ENCODE data around the gene BNC2.

Gene BNC2

GRCh38 chr9:16671591-16672137 lies 198.8 kb downstream of the BNC2 start:
- no peak overlapping the region for H3K4me3 Mint-ChIP-seq
- H3K27me3 Mint-ChIP-seq: no peaks in the 10 kb centered on the region
- no peaks in the 10 kb centered on the region for H3K4me1 Mint-ChIP-seq
- no peaks in the 10 kb centered on the region for H3K9me3 Mint-ChIP-seq
- DNase-seq: no peak
- ATAC-seq: no peak
- no peak overlapping the region for H3K27ac Mint-ChIP-seq

- Mint-ChIP-seq H3K4me1 (no peaks in the 10 kb centered on the region), H3K4me3 (no peak overlapping the region), H3K9me3 (no peaks in the 10 kb centered on the region), H3K27me3 (no peaks in the 10 kb centered on the region), H3K27ac (no peak overlapping the region)
- no peak for DNase-seq
- no peak for ATAC-seq
These were observed 199.7 kb downstream of the BNC2 start for GRCh38 chr9:16670791-16671190.

GRCh38 chr9:16668734-16669295 lies 201.7 kb downstream of the BNC2 start:
- DNase-seq (no peak), ATAC-seq (no peak)
- H3K4me1 Mint-ChIP-seq: no peaks in the 10 kb centered on the region
- H3K27ac Mint-ChIP-seq: no peak overlapping the region
- no peaks in the 10 kb centered on the region for H3K9me3 Mint-ChIP-seq
- H3K27me3 Mint-ChIP-seq: no peaks in the 10 kb centered on the region
- no peak overlapping the region for H3K4me3 Mint-ChIP-seq

GRCh38 chr9:16664211-16664610 lies 206.3 kb downstream of the BNC2 start:
- Mint-ChIP-seq H3K9me3 (peaks cover 0 to 5% of the 10 kb centered on the region in 2 donors), H3K27ac (no peak overlapping the region), H3K4me3 (no peak overlapping the region), H3K27me3 (no peaks in the 10 kb centered on the region), H3K4me1 (no peaks in the 10 kb centered on the region)
- DNase-seq (no peak), ATAC-seq (no peak)

GRCh38 chr9:16661816-16662215 lies 208.7 kb downstream of the BNC2 start:
- no peaks in the 10 kb centered on the region for H3K4me1 Mint-ChIP-seq
- H3K4me3 Mint-ChIP-seq: no peak overlapping the region
- H3K27ac Mint-ChIP-seq: no peak overlapping the region
- DNase-seq (no peak), ATAC-seq (no peak)
- H3K27me3 Mint-ChIP-seq: no peaks in the 10 kb centered on the region
- H3K9me3 Mint-ChIP-seq: peaks cover 0 to 5% of the 10 kb centered on the region in 2 donors

DNA sequence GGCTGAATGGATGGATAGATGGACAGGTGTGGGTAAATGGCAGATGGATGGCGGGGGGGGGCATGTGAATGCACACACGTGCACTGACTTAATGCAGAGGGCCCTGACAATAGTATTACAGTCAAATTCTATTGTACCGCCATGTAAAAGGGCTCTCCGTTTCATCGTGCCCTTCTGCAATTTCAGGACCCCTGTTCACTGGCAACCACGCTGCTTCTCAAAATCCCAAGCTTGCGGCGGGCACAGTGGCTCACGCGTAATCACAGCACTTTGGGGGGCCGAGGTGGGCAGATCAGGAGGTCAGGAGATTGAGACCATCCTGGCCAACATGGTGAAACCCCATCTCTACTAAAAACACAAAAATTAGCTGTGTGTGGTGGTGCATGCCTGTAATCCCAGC lies 211.4 kb downstream of the BNC2 start:
- no peak overlapping the region for H3K27ac Mint-ChIP-seq
- ATAC-seq (no peak), DNase-seq (no peak)
- H3K27me3 Mint-ChIP-seq: no peaks in the 10 kb centered on the region
- no peaks in the 10 kb centered on the region for H3K4me1 Mint-ChIP-seq
- peaks cover 0 to 5% of the 10 kb centered on the region in 2 donors for H3K9me3 Mint-ChIP-seq
- H3K4me3 Mint-ChIP-seq: no peak overlapping the region

GRCh38 chr9:16656432-16657169 lies 213.9 kb downstream of the BNC2 start:
- DNase-seq (no peak), ATAC-seq (no peak)
- Mint-ChIP-seq H3K9me3 (peaks cover 0 to 5% of the 10 kb centered on the region in 2 donors), H3K4me1 (no peaks in the 10 kb centered on the region), H3K27me3 (no peaks in the 10 kb centered on the region), H3K27ac (no peak overlapping the region), H3K4me3 (no peak overlapping the region)

DNA sequence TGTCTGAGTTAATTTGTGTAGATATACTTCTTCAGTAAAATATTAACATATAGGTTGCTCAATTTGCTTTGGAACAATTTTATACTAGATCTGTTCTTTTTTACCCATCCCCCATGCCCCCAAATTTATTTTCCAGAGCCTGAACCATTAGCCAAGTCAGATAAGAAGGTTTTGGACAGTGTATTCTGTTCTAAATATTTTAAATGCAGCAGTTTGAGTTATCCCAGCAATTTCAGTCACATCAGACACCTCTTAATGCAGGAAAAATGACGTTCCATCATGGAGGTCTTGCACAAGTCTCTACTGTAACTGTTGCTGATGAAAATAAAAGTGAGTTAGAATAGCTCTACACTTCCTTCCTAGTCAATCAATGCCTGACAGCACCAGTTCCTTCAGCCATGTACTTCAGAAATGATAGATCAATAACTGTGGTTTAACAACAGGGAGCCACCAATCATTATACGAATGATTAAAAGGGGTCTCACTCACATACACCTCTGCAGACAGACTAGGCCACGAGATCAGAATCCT lies 215.8 kb downstream of the BNC2 start:
- H3K4me3 Mint-ChIP-seq: no peak overlapping the region

GRCh38 chr9:16653491-16654399 lies 216.7 kb downstream of the BNC2 start:
- H3K27me3 Mint-ChIP-seq: no peaks in the 10 kb centered on the region
- H3K4me1 Mint-ChIP-seq: no peaks in the 10 kb centered on the region
- H3K27ac Mint-ChIP-seq: no peak overlapping the region
- no peak overlapping the region for H3K4me3 Mint-ChIP-seq
- DNase-seq (no peak), ATAC-seq (no peak)
- H3K9me3 Mint-ChIP-seq: no peaks in the 10 kb centered on the region

More for the DNA sequence above, 215.8 kb downstream of the BNC2 start:
- Mint-ChIP-seq H3K4me1 (no peaks in the 10 kb centered on the region), H3K27me3 (no peaks in the 10 kb centered on the region), H3K27ac (no peak overlapping the region), H3K9me3 (peaks cover 0 to 3% of the 10 kb centered on the region in 2 donors)
- DNase-seq (no peak), ATAC-seq (no peak)

DNA sequence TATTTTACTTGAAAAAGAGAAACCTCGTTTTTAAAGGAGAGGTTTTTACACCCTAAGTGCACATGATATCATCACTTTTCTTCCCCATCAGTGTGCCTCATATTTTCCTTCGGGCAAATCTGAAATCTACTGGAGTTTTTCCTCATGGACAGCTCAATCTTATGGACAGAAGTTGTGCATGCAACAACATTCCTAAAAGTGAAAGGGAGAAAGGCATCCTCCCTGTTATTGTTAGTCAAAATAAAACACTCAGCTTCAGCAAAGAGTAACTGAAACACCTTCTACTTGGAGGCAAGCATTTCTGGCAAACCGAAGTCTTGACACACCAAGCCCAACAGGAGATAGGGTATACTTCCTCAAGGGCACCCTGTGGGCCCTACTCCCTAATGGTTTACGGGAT lies 217.9 kb downstream of the BNC2 start:
- Mint-ChIP-seq H3K27me3 (no peaks in the 10 kb centered on the region), H3K9me3 (no peaks in the 10 kb centered on the region), H3K4me3 (no peak overlapping the region), H3K4me1 (no peaks in the 10 kb centered on the region), H3K27ac (no peak overlapping the region)
- no peak for ATAC-seq
- DNase-seq: no peak

- Mint-ChIP-seq H3K4me1 (no peaks in the 10 kb centered on the region), H3K4me3 (no peak overlapping the region), H3K27ac (no peak overlapping the region), H3K9me3 (no peaks in the 10 kb centered on the region), H3K27me3 (no peaks in the 10 kb centered on the region)
- DNase-seq (no peak), ATAC-seq (no peak)
These were observed 219.0 kb downstream of the BNC2 start for GRCh38 chr9:16651446-16651964.

GRCh38 chr9:16645970-16646369 lies 224.5 kb downstream of the BNC2 start:
- Mint-ChIP-seq H3K9me3 (no peaks in the 10 kb centered on the region), H3K27ac (no peak overlapping the region), H3K27me3 (no peaks in the 10 kb centered on the region), H3K4me1 (no peaks in the 10 kb centered on the region), H3K4me3 (no peak overlapping the region)
- no peak for DNase-seq
- ATAC-seq: no peak

- ATAC-seq (no peak), DNase-seq (no peak)
- H3K4me3 Mint-ChIP-seq: no peak overlapping the region
- no peaks in the 10 kb centered on the region for H3K4me1 Mint-ChIP-seq
- H3K27me3 Mint-ChIP-seq: no peaks in the 10 kb centered on the region
- peak overlapping the region in 1 of 2 donors; percentile 37 for H3K27ac Mint-ChIP-seq
- no peaks in the 10 kb centered on the region for H3K9me3 Mint-ChIP-seq
These were observed 227.9 kb downstream of the BNC2 start for GRCh38 chr9:16642421-16643109.

DNA sequence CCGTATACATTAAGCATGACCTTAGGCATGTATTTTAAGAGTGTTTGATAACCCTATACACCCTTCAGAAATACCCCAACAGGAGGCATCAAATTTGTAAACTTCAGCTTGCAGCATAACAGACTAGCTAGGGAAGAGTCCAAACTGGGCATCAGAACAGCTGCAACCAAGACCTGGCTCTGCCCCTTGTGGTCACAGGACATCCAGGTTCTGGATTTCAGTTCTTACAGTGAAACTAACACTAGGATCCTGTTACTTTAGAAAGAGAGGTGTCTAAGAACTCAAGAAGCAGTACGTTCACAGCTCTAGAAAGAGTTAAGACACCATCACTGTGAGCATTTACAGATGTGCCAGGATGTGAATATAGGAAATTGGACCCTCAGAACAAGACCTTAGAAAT lies 229.8 kb downstream of the BNC2 start:
- H3K4me3 Mint-ChIP-seq: no peak overlapping the region
- DNase-seq: no peak
- no peak overlapping the region for H3K27ac Mint-ChIP-seq
- no peaks in the 10 kb centered on the region for H3K27me3 Mint-ChIP-seq
- no peak for ATAC-seq
- no peaks in the 10 kb centered on the region for H3K4me1 Mint-ChIP-seq
- H3K9me3 Mint-ChIP-seq: no peaks in the 10 kb centered on the region

DNA sequence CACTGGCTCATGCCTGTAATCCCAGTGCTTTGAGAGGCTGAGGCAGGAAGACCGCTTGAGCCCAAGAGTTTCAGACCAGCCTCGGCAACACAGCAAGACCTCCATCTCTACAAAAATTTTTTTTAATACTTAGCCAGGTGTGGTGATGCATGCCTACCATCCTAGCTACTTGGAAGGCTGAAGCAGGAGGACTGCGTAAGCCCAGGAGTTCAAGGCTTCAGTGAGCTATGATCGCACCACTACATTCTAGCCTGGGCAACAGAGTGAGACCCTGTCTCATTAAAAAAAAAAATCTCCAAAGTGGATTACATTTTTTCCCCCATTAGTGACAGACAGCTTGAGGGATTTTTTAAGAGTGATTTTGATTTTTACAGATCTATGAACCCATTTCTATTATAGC lies 230.8 kb downstream of the BNC2 start:
- no peaks in the 10 kb centered on the region for H3K9me3 Mint-ChIP-seq
- no peak overlapping the region for H3K27ac Mint-ChIP-seq
- no peaks in the 10 kb centered on the region for H3K27me3 Mint-ChIP-seq
- no peak overlapping the region for H3K4me3 Mint-ChIP-seq
- DNase-seq (no peak), ATAC-seq (no peak)
- H3K4me1 Mint-ChIP-seq: no peaks in the 10 kb centered on the region
